Spinal cord (tissue), 10 donors: ENCODE results near the gene TSPO. TPM values are rescaled to one million over a fixed set of nuclear protein-coding genes. Genes with fewer than 3 reads are reported as not detected.

Experiments
- DNase-seq, 6 donors: peaks; one replicate each; pipeline versions ENCODE4 v3.0.0 to v3.0.0-alpha.2; 2013 to 2015; ENCODE audit warnings: low spot score in 6 of 6, low read depth in 4 of 6
- H3K27ac ChIP-seq: one replicate; pipeline ENCODE4 v1.5.1; 2013; ENCODE audit warnings: low read depth, low read length, control low read depth
- H3K27me3 ChIP-seq: one replicate; pipeline ENCODE4 v1.6.1; 2013; ENCODE audit warnings: low read length; ENCODE audit not compliant: control insufficient read depth, insufficient read depth
- H3K36me3 ChIP-seq: one replicate; pipeline ENCODE4 v1.6.1; 2013; ENCODE audit warnings: low read length; ENCODE audit not compliant: control insufficient read depth, insufficient read depth
- H3K4me1 ChIP-seq: one replicate; pipeline ENCODE4 v1.6.1; 2013; ENCODE audit warnings: low read length; ENCODE audit not compliant: control insufficient read depth, insufficient read depth
- H3K4me3 ChIP-seq: one replicate; pipeline ENCODE4 v1.5.1; 2013; ENCODE audit warnings: low read depth, low read length, control low read depth
- H3K9me3 ChIP-seq: one replicate; pipeline ENCODE4 v1.6.1; 2013; ENCODE audit warnings: low read length; ENCODE audit not compliant: control insufficient read depth, insufficient read depth
- WGBS: methylation state at CpG from one replicate; pipeline ENCODE4 v1.1.5; 2013; ENCODE audit warnings: missing lambda C conversion rate; ENCODE audit not compliant: insufficient coverage; 5-methylcytosine and 5-hydroxymethylcytosine counted together
- polyA plus RNA-seq, 2 donors: library from polyadenylated mRNA; unstranded; fragments of 120-200 nt; gene quantifications; one replicate each; pipeline ENCODE4 v1.2.1, GENCODE V29; 2013; ENCODE audit not compliant: insufficient read length in 2 of 2
- total RNA-seq, 2 donors: library from RNA; depleted of rRNA in 1 of 2; stranded (reverse); fragments of 120-200 nt in 1 of 2; fragments of >200 nt in 1 of 2; gene quantifications; one replicate each; pipeline versions ENCODE4 v1.2.3 to v1.2.4, GENCODE V29; 2013 to 2014
- donor health status: healthy.

TSPO gene
- total and polyA plus RNA-seq, 4 donors = 38.7 to 80.1 (median 41.8) TPM

DNA sequence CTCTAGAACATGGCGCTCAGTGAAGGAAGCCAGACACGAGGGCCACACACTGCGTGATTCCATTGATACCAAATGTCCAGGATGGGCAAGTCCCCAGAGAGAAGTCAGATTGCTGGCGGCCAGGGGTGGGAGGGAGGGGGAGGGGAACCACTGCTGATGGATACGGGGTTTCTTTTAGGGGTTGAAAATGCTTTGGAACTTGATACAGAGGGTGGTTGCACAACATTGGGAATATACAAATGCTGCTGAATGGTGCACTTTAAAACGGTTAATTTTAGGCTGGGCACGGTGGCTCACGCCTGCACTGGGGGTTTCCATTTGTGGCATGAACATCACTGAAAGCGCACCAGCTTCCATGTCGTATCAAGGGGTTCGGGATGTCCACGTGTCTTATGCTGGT is 5.1 kb downstream of the TSPO start:
- H3K4me3 ChIP-seq = no peak overlapping the region
- DNase-seq = no peak
- H3K27ac ChIP-seq = no peak overlapping the region
- H3K9me3 ChIP-seq = no peaks in the 10 kb centered on the region
- 90% methylated on average over 12 of the region's 12 CpGs for WGBS
- H3K4me1 ChIP-seq = peaks cover 27% of the 10 kb centered on the region
- peaks cover 26% of the 10 kb centered on the region for H3K36me3 ChIP-seq
- no peaks in the 10 kb centered on the region for H3K27me3 ChIP-seq

DNA sequence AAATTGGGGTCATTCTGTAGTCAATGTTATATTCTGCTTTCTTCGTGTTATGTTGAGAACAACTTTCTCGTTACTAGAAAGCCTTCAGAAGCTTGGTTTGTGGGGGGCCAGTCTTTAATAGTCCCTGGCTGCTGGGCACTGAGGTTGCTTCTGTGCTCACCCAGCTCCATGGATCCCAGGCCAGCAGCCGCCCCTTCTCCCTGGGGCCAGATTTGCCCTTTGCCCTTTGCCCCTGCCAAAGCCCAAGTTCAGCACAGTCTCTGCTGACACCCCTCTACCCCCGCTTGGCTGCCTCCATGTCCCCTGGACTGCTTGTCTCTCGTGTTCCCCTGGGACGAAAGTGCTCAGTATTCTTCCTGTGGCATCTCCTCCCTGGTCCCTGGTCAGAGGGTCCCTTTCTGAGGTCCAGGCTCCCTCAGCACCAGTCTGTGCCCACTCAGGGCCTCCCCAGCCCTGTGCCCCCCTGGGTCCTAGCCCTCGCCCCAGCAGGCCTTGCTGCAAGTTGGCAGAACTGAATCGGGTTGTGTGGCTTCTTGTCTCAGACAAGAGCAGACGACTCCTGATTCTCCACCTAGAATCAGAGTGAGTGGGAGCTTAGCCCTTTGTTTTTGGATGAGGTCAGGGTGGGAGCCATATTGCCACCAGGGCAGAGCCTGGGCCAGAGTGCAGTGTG is 6.7 kb downstream of the TSPO start:
- Histone ChIP-seq H3K4me3 (no peak overlapping the region), H3K27me3 (no peaks in the 10 kb centered on the region), H3K4me1 (peaks cover 13% of the 10 kb centered on the region), H3K27ac (no peak overlapping the region), H3K9me3 (no peaks in the 10 kb centered on the region), H3K36me3 (peaks cover 32% of the 10 kb centered on the region)
- DNase-seq = no peak
- 77% methylated on average over 8 of the region's 9 CpGs for WGBS

DNA sequence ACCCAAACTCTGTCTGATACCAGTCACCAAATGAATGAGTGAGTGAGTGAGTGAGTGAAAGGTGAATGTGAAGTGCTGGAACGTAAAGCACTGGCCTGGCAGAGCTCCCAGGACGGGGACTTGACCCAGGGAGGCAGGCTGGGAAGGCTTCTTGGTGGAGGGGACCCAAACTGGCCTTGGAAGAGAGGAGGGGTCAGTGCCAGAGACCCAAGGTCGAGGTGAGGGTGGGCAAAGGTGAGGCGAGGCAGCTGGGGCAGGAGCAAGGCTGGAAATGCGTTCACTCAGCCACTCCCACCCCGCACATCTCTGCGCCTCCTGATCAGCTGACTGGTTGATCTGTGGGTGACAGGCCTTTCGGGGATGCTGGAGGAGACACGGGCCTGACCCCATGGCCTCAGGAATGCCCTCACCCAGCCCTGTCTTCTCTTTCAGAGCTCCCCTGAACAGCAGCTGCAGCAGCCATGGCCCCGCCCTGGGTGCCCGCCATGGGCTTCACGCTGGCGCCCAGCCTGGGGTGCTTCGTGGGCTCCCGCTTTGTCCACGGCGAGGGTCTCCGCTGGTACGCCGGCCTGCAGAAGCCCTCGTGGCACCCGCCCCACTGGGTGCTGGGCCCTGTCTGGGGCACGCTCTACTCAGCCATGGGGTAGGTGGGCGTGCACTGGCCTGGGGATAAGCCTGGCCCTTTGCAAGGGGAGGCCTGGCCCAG is 7.6 kb downstream of the TSPO start:
- H3K9me3 ChIP-seq = no peaks in the 10 kb centered on the region
- 90% methylated on average over 24 of the region's 24 CpGs for WGBS
- H3K4me3 ChIP-seq = no peak overlapping the region
- no peak overlapping the region for H3K27ac ChIP-seq
- no peak for DNase-seq
- H3K4me1 ChIP-seq = peaks cover 13% of the 10 kb centered on the region
- H3K36me3 ChIP-seq = peaks cover 38% of the 10 kb centered on the region
- H3K27me3 ChIP-seq = no peaks in the 10 kb centered on the region

DNA sequence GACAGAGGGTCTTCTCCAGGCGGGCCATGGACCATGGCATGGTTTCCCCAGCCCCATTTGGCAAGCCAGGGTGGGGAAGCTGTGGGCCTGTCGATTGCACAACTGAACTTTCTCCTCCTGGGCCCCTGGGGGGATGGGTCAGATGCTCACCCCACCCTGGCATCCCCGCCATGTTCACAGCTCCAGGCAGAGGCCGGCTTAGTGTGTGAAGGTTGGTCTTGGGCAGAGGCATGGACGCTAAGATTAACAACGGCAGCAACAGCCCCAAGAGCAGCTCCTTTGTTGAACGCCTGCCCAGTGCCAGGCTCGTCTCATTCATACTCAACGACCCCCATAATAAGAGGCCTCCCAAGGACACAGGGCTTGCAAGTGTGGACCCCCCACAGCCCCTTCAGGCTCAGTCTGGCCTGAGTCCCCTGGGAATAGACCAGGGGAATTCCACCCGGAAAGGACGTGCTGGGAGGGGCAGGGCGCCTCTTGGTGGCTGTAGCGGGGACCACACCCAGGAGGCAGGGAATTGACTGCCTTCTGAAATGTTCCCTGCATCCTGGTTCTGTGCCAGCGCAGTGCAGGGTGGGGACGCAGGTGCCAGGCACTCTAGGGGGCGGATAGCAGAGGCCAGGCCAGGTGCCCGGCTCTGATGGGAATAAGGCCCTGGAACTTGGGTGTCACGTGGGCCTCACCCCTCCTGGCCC is 8.3 kb downstream of the TSPO start:
- Histone ChIP-seq H3K27ac (no peak overlapping the region), H3K36me3 (peaks cover 38% of the 10 kb centered on the region), H3K27me3 (no peaks in the 10 kb centered on the region), H3K9me3 (no peaks in the 10 kb centered on the region), H3K4me1 (peaks cover 13% of the 10 kb centered on the region), H3K4me3 (no peak overlapping the region)
- peak in 1 of 6 donors; percentile 2 for DNase-seq
- 52% methylated on average over 14 of the region's 18 CpGs for WGBS

- H3K27ac ChIP-seq = no peak overlapping the region
- H3K27me3 ChIP-seq = no peaks in the 10 kb centered on the region
- no peak overlapping the region for H3K4me3 ChIP-seq
- no peak for DNase-seq
- peaks cover 13% of the 10 kb centered on the region for H3K4me1 ChIP-seq
- WGBS = 99% methylated on average over 7 of the region's 8 CpGs
- H3K36me3 ChIP-seq = peaks cover 38% of the 10 kb centered on the region
- no peaks in the 10 kb centered on the region for H3K9me3 ChIP-seq
Measured at GRCh38 chr22:43160497-43161126, 9.3 kb downstream of the TSPO start.

DNA sequence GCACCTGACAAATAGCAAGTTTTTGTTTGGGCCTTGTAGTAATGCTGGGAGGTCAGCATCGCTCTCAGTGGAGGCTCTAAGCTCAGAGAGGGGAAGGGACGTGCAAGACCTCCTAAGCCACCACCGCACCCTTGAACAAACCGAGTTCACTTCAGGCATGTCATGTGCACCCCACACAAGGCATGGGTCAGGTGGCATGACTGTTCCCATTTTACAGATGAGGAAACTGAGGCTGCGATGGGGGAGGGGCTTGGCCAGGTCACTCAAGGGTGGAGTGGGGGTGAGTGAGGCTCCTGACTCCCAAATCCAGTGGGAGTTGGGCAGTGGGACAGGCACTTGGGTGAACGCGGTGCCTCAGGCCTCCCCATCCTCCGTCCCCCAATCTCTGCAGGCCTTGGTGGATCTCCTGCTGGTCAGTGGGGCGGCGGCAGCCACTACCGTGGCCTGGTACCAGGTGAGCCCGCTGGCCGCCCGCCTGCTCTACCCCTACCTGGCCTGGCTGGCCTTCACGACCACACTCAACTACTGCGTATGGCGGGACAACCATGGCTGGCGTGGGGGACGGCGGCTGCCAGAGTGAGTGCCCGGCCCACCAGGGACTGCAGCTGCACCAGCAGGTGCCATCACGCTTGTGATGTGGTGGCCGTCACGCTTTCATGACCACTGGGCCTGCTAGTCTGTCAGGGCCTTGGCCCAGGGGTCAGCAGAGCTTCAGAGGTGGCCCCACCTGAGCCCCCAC is 11.2 kb downstream of the TSPO start:
- Histone ChIP-seq H3K27me3 (no peaks in the 10 kb centered on the region), H3K27ac (no peak overlapping the region), H3K4me3 (no peak overlapping the region), H3K4me1 (peaks cover 13% of the 10 kb centered on the region), H3K9me3 (no peaks in the 10 kb centered on the region), H3K36me3 (peaks cover 47% of the 10 kb centered on the region)
- 92% methylated on average over 23 of the region's 24 CpGs for WGBS
- no peak for DNase-seq

DNA sequence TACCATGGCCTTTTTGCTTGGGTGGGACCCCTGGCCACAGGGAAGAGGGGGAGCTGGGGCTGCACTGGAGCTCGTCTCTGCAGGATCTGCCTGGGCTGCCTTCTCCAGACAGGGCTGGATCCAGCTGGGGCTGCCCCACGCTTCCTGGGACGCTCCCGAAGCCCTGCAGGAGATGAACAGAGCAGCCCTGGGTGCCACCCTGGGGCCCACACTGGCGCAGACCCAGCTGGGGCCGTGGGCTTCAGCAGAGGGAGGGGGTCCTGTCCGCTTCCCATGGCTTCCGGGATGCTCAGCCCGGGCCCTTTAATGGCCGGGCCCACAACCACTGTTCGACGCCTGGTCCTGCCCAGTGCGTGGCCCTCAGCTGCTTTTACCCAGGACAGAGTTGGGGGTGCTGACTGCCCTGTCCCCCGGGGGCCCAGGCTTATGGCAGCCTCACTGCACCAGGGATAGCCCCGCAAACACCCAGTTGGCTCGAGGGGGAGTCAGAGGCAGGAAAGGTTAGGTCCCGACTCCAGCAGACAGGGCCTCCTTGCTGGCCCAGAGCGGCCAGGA is 12.0 kb downstream of the TSPO start:
- DNase-seq = no peak
- H3K27ac ChIP-seq = no peak overlapping the region
- 87% methylated on average over 18 of the region's 18 CpGs for WGBS
- no peaks in the 10 kb centered on the region for H3K27me3 ChIP-seq
- no peak overlapping the region for H3K4me3 ChIP-seq
- peaks cover 13% of the 10 kb centered on the region for H3K4me1 ChIP-seq
- H3K36me3 ChIP-seq = peaks cover 54% of the 10 kb centered on the region
- no peaks in the 10 kb centered on the region for H3K9me3 ChIP-seq

- DNase-seq = peak in 1 of 6 donors; percentile 20
- peaks cover 59% of the 10 kb centered on the region for H3K36me3 ChIP-seq
- H3K27me3 ChIP-seq = no peaks in the 10 kb centered on the region
- H3K4me1 ChIP-seq = peaks cover 9% of the 10 kb centered on the region
- no peak overlapping the region for H3K27ac ChIP-seq
- H3K9me3 ChIP-seq = no peaks in the 10 kb centered on the region
- no peak overlapping the region for H3K4me3 ChIP-seq
- WGBS = 42% methylated on average over 16 of the region's 16 CpGs
Measured at GRCh38 chr22:43164636-43165035, 13.3 kb downstream of the TSPO start.
